ENCODE results near the gene ZBED5.

GRCh38 chr11:10818594-10818993 lies 39.3 kb downstream of the ZBED5 start:
- TF ChIP-seq POLR2A (IDR thresholded peaks at IDR 0.05) (no peak), CTCF (IDR thresholded peaks at IDR 0.05) (no peak)

Data from heart left ventricle (tissue), 13 donors.